Eye (tissue), 1 donor: ENCODE data around the gene CD8B.
A peak's percentile ranks its signal among the peaks of the same experiment; 100 is the strongest.

Source experiments
- DNase-seq: peaks from one replicate; pipeline ENCODE4 v3.0.0-alpha.2; 2015

Gene CD8B

GRCh38 chr2:86794861-86795260 lies 66.8 kb downstream of the CD8B start:
- DNase-seq: no peak

GRCh38 chr2:86793752-86794151 lies 67.9 kb downstream of the CD8B start:
- DNase-seq: no peak

- no peak for DNase-seq
These were observed 70.1 kb downstream of the CD8B start for GRCh38 chr2:86791573-86791972.

GRCh38 chr2:86790676-86791572 lies 70.8 kb downstream of the CD8B start, which contains the start of gene CD8A:
TSS of gene CD8A (minus strand) at chr2:86790913. CDS start at chr2:86790825, 88 bp downstream.
- peak; percentile 69 for DNase-seq

GRCh38 chr2:86790134-86790675 lies 71.5 kb downstream of the CD8B start:
- DNase-seq: peak; percentile 60

- no peak for DNase-seq
These were observed 72.0 kb downstream of the CD8B start for GRCh38 chr2:86789687-86790133.

GRCh38 chr2:86788881-86789686 lies 72.6 kb downstream of the CD8B start:
- peak; percentile 74 for DNase-seq

- DNase-seq: no peak
These were observed 73.5 kb downstream of the CD8B start for GRCh38 chr2:86788165-86788564.

- DNase-seq: peak; percentile 48
These were observed 74.0 kb downstream of the CD8B start for GRCh38 chr2:86787736-86788135.

GRCh38 chr2:86786001-86786536 lies 75.6 kb downstream of the CD8B start:
- no peak for DNase-seq

- no peak for DNase-seq
These were observed 76.2 kb downstream of the CD8B start for GRCh38 chr2:86785456-86785855.

GRCh38 chr2:86783615-86784339 lies 77.9 kb downstream of the CD8B start:
- DNase-seq: no peak

- DNase-seq: no peak
These were observed 78.9 kb downstream of the CD8B start for GRCh38 chr2:86782748-86783147.

GRCh38 chr2:86781363-86781762 lies 80.3 kb downstream of the CD8B start:
- DNase-seq: no peak

GRCh38 chr2:86779971-86780370 lies 81.7 kb downstream of the CD8B start:
- DNase-seq: no peak

GRCh38 chr2:86778957-86779356 lies 82.7 kb downstream of the CD8B start:
- DNase-seq: no peak

- no peak for DNase-seq
These were observed 85.2 kb downstream of the CD8B start for GRCh38 chr2:86776532-86776931.

GRCh38 chr2:86775338-86775737 lies 86.3 kb downstream of the CD8B start:
- no peak for DNase-seq

- DNase-seq: no peak
These were observed 86.8 kb downstream of the CD8B start for GRCh38 chr2:86774862-86775261.

- no peak for DNase-seq
These were observed 89.1 kb downstream of the CD8B start for GRCh38 chr2:86772611-86773010.

GRCh38 chr2:86770816-86771301 lies 90.8 kb downstream of the CD8B start:
- no peak for DNase-seq

GRCh38 chr2:86769838-86770237 lies 91.8 kb downstream of the CD8B start:
- peak; percentile 81 for DNase-seq
